Activated T-cell treated with anti-CD3 and anti-CD28 coated beads, Interleukin-2, amount 50 U/mL, for 24 hours (primary cell): ENCODE data around the gene NCR2.

ENCODE experiments used
- DNase-seq: peaks from one replicate; pipeline ENCODE4 v3.0.0-alpha.2; 2020
- H3K27ac Mint-ChIP-seq: 2 replicates; pipeline ENCODE4 v1.8.0; 2020; ENCODE audit warnings: mild to moderate bottlenecking, mixed read lengths
- H3K27me3 Mint-ChIP-seq: 2 replicates; pipeline ENCODE4 v1.8.0; 2020; ENCODE audit warnings: mixed read lengths
- H3K36me3 Mint-ChIP-seq: 2 replicates; pipeline ENCODE4 v1.8.0; 2020; ENCODE audit warnings: low read depth, mixed read lengths
- H3K4me1 Mint-ChIP-seq: 2 replicates; pipeline ENCODE4 v1.8.0; 2020; ENCODE audit warnings: low read depth, mixed read lengths
- H3K4me3 Mint-ChIP-seq: 2 replicates; pipeline ENCODE4 v1.8.0; 2020; ENCODE audit warnings: mild to moderate bottlenecking, moderate library complexity, mixed read lengths
- H3K9me3 Mint-ChIP-seq: 2 replicates; pipeline ENCODE4 v1.8.0; 2020; ENCODE audit warnings: mixed read lengths

NCR2 gene

DNA sequence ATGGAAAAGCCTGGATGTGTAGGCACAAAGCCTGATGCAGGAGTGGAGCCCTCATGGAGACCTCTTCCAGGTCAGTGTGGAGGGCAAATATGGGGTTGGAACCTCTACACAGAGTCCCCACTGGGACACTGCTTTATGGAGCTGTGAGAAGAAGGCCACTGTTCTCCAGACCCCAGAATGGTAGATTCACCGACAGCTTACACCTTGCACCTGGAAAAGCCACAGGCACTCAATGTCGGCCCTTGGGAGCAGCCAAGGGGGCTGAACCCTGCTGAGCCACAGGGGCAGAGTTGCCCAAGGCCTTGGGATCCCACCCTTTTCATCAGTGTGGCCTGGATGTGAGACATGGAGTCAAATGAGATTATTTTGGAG is 24.9 kb downstream of the NCR2 start:
- no peak overlapping the region for H3K4me3 Mint-ChIP-seq
- H3K36me3 Mint-ChIP-seq = peaks cover 6% of the 10 kb centered on the region
- H3K27ac Mint-ChIP-seq = no peak overlapping the region
- DNase-seq = no peak
- no peaks in the 10 kb centered on the region for H3K4me1 Mint-ChIP-seq
- peaks cover 29% of the 10 kb centered on the region for H3K9me3 Mint-ChIP-seq
- H3K27me3 Mint-ChIP-seq = peaks cover 29% of the 10 kb centered on the region

DNA sequence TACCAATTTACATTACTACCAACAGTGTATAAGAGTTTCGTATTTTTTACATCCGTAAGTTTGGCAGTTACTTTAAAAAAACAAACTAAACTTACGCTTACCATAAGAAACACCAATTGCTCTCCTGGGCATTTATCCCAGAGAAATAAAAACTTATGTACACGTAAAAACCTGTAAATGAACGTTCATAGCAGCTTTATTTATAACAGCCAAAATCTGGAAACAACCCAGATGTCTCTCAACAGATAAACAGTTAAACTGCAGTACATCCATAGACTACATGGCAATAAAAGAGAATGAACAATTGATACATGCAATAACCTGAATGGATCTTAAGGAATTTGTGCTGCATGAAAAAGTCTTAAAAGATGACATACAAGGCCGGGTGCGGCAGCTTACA is 30.7 kb downstream of the NCR2 start:
- DNase-seq = no peak
- peaks cover 72% of the 10 kb centered on the region for H3K27me3 Mint-ChIP-seq
- peaks cover 2% of the 10 kb centered on the region for H3K4me1 Mint-ChIP-seq
- H3K9me3 Mint-ChIP-seq = peaks cover 12% of the 10 kb centered on the region
- H3K4me3 Mint-ChIP-seq = no peak overlapping the region
- H3K27ac Mint-ChIP-seq = no peak overlapping the region
- peaks cover 4% of the 10 kb centered on the region for H3K36me3 Mint-ChIP-seq

- Mint-ChIP-seq H3K27me3 (peaks cover 77% of the 10 kb centered on the region), H3K27ac (no peak overlapping the region), H3K9me3 (peaks cover 3% of the 10 kb centered on the region), H3K4me1 (peaks cover 10% of the 10 kb centered on the region), H3K4me3 (no peak overlapping the region), H3K36me3 (no peaks in the 10 kb centered on the region)
- DNase-seq = no peak
These were observed 31.7 kb downstream of the NCR2 start for GRCh38 chr6:41367061-41367460.

- no peak for DNase-seq
- peaks cover 79% of the 10 kb centered on the region for H3K27me3 Mint-ChIP-seq
- H3K4me3 Mint-ChIP-seq = no peak overlapping the region
These were observed 32.3 kb downstream of the NCR2 start for GRCh38 chr6:41367700-41368099.

GRCh38 chr6:41370488-41371111 is 35.2 kb downstream of the NCR2 start:
- Mint-ChIP-seq H3K9me3 (no peaks in the 10 kb centered on the region), H3K27me3 (peaks cover 90% of the 10 kb centered on the region), H3K4me1 (peaks cover 33% of the 10 kb centered on the region)

More at GRCh38 chr6:41367700-41368099, 32.3 kb downstream of the NCR2 start:
- no peaks in the 10 kb centered on the region for H3K9me3 Mint-ChIP-seq
- no peak overlapping the region for H3K27ac Mint-ChIP-seq
- no peaks in the 10 kb centered on the region for H3K36me3 Mint-ChIP-seq
- H3K4me1 Mint-ChIP-seq = peaks cover 17% of the 10 kb centered on the region

GRCh38 chr6:41371461-41371991 is 36.1 kb downstream of the NCR2 start:
- Mint-ChIP-seq H3K27me3 (peaks cover 91% of the 10 kb centered on the region), H3K36me3 (no peaks in the 10 kb centered on the region), H3K27ac (no peak overlapping the region), H3K4me1 (peaks cover 33% of the 10 kb centered on the region), H3K4me3 (peak overlapping the region; percentile 60), H3K9me3 (no peaks in the 10 kb centered on the region)
- DNase-seq = peak; percentile 49

More at GRCh38 chr6:41370488-41371111, 35.2 kb downstream of the NCR2 start:
- Mint-ChIP-seq H3K4me3 (no peak overlapping the region), H3K27ac (no peak overlapping the region), H3K36me3 (no peaks in the 10 kb centered on the region)
- no peak for DNase-seq

DNA sequence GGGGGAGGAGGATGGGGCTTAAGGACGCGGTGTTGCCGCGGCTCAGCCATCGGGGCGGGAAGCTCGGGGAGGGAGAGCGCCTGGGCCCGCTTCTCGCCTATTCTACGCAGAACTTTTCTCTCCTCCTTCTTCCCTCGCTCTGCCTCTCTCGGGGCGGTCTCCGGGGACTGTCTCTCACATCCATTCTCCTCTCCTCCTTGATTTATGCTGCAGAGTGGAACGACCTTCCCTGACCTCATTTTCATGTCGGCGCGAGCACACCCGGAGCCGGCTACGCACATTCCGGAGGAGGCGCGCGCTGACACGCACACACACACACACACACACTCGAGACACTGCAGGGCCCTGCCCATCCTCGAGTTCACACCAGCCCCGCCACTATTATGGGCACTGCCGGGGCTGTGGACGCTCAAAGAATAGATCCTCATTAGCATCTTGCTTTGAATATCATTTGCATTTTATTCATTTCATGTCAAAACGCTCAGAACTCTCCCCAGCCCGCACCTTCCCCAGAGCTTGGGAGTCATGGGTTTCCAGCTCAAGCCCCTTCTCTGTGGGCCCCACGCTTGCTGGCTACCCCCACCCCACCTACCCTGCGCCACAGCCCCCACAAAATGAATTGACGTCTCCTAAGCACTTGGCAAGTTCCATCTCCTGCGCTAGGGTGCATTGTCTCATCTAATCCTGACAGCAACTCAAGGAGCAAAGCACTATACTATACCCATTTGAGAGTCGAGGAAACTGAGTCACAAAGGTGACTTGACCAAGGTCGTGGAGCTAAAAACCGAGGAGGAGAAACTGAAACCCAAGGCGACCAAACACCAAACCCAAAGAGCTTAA is 36.8 kb downstream of the NCR2 start:
- DNase-seq = peak; percentile 47
- Mint-ChIP-seq H3K36me3 (no peaks in the 10 kb centered on the region), H3K9me3 (no peaks in the 10 kb centered on the region), H3K27me3 (peaks cover 93% of the 10 kb centered on the region), H3K27ac (no peak overlapping the region), H3K4me1 (peaks cover 33% of the 10 kb centered on the region), H3K4me3 (peak overlapping the region; percentile 60)

GRCh38 chr6:41372832-41373626 is 37.6 kb downstream of the NCR2 start:
- Mint-ChIP-seq H3K27ac (no peak overlapping the region), H3K36me3 (no peaks in the 10 kb centered on the region), H3K27me3 (peaks cover 94% of the 10 kb centered on the region), H3K4me1 (peaks cover 33% of the 10 kb centered on the region), H3K4me3 (peak overlapping the region; percentile 60), H3K9me3 (no peaks in the 10 kb centered on the region)
- DNase-seq = peak; percentile 37

DNA sequence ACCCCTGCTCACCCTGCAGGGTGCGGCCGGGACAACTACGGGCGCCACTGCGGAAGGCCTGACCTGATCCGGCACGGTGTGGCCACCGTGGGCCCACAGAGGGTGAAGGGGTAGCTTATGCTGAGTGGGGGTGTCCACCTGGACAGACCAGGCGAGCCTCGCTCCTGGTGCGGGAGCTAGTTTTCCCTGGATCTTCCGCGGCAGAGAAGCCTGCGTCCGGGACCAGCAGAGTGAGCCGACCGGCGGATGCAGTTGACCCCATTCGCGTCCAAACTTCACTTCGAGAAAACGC is 38.2 kb downstream of the NCR2 start:
- Mint-ChIP-seq H3K4me3 (peak overlapping the region; percentile 17), H3K27me3 (peaks cover 95% of the 10 kb centered on the region), H3K9me3 (no peaks in the 10 kb centered on the region), H3K27ac (no peak overlapping the region), H3K4me1 (peaks cover 33% of the 10 kb centered on the region), H3K36me3 (no peaks in the 10 kb centered on the region)
- no peak for DNase-seq

- H3K9me3 Mint-ChIP-seq = no peaks in the 10 kb centered on the region
- peaks cover 95% of the 10 kb centered on the region for H3K27me3 Mint-ChIP-seq
- no peak overlapping the region for H3K4me3 Mint-ChIP-seq
- no peak overlapping the region for H3K27ac Mint-ChIP-seq
- DNase-seq = peak; percentile 37
- no peaks in the 10 kb centered on the region for H3K36me3 Mint-ChIP-seq
- H3K4me1 Mint-ChIP-seq = peaks cover 31% of the 10 kb centered on the region
These were observed 38.7 kb downstream of the NCR2 start for GRCh38 chr6:41373919-41374617.

- Mint-ChIP-seq H3K36me3 (no peaks in the 10 kb centered on the region), H3K27ac (no peak overlapping the region), H3K4me3 (no peak overlapping the region), H3K4me1 (peaks cover 30% of the 10 kb centered on the region), H3K9me3 (no peaks in the 10 kb centered on the region), H3K27me3 (peaks cover 90% of the 10 kb centered on the region)
- DNase-seq = peak; percentile 36
These were observed 39.5 kb downstream of the NCR2 start for GRCh38 chr6:41374618-41375590.

GRCh38 chr6:41375598-41376151 is 40.3 kb downstream of the NCR2 start:
- Mint-ChIP-seq H3K36me3 (no peaks in the 10 kb centered on the region), H3K27ac (no peak overlapping the region), H3K9me3 (no peaks in the 10 kb centered on the region), H3K4me3 (no peak overlapping the region), H3K27me3 (peaks cover 82% of the 10 kb centered on the region), H3K4me1 (peaks cover 30% of the 10 kb centered on the region)
- DNase-seq = no peak

GRCh38 chr6:41376176-41376575 is 40.8 kb downstream of the NCR2 start:
- Mint-ChIP-seq H3K4me3 (no peak overlapping the region), H3K36me3 (no peaks in the 10 kb centered on the region), H3K27ac (no peak overlapping the region), H3K27me3 (peaks cover 77% of the 10 kb centered on the region), H3K9me3 (no peaks in the 10 kb centered on the region), H3K4me1 (peaks cover 30% of the 10 kb centered on the region)
- DNase-seq = no peak
